ENCODE data around the gene BRMS1. TPM values are rescaled to one million over a fixed set of nuclear protein-coding genes. Genes with fewer than 3 reads are reported as not detected.

BRMS1 gene
- total RNA-seq, 1 experiment from 2014 or later, result 48.1 TPM

DNA sequence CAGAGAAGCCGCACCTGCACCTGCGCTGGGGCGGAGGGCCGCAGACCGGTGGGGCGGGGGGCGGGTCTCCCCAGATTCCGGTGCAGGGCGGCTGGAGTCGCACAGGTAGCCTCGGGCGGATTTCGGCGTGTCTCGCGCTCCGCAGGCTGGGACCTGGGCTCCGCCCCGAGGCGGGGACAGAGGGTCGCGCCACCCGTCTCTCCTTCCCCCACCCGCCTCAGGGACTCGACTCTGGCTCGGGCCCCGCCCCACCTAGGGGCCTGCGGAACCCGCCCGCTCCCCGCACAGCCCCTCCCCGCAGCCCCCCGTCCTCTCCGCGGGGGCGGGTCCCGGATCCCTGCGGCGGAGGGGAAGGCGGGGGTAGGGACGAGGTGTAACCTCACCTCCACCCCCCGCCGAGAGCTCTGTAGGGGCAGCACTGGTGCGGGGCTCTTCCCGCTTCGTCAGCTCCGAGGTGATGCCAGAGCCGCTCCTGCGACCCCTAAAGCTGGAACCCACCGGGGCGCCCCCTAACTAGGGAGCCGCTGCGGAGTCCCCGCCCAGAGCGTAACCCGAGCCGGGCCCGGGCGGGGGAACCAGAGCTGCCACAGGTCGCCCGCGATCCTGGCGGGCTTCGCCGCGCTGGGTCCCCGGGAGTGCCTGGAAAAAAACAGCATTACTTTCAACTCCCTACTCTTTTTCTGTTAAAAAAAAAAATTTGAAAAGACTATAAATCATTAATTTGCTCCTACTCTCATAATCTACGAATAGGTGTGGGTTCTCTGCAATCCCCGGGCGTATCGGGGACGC lies 26.9 kb upstream of the BRMS1 start, which contains the start of gene SLC29A2:
Gene SLC29A2, minus strand, starts transcription at position 134 of the 789 bp plus-strand sequence. CDS start 169 bp downstream, outside the sequence.
- Mint-ChIP-seq H3K4me1 (ENCODE audit: low read depth, unreplicated experiment) (peaks cover 12% of the 10 kb centered on the region), H3K4me3 (ENCODE audit: low read depth, unreplicated experiment) (peak within 1 kb of the TSS; percentile 67), H3K27me3 (ENCODE audit: unreplicated experiment) (no peaks in the 10 kb centered on the region), H3K27ac (ENCODE audit: unreplicated experiment) (peak within 1 kb of the TSS; percentile 64), H3K36me3 (ENCODE audit: insufficient read depth, unreplicated experiment) (peaks cover 44% of the 10 kb centered on the region), H3K9me3 (ENCODE audit: low read depth, unreplicated experiment) (no peaks in the 10 kb centered on the region)
- TF ChIP-seq, protein P1, sequence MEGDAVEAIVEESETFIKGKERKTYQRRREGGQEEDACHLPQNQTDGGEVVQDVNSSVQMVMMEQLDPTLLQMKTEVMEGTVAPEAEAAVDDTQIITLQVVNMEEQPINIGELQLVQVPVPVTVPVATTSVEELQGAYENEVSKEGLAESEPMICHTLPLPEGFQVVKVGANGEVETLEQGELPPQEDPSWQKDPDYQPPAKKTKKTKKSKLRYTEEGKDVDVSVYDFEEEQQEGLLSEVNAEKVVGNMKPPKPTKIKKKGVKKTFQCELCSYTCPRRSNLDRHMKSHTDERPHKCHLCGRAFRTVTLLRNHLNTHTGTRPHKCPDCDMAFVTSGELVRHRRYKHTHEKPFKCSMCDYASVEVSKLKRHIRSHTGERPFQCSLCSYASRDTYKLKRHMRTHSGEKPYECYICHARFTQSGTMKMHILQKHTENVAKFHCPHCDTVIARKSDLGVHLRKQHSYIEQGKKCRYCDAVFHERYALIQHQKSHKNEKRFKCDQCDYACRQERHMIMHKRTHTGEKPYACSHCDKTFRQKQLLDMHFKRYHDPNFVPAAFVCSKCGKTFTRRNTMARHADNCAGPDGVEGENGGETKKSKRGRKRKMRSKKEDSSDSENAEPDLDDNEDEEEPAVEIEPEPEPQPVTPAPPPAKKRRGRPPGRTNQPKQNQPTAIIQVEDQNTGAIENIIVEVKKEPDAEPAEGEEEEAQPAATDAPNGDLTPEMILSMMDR (IDR thresholded peaks at IDR 0.05; ENCODE audit: unreplicated experiment), result no peak
- peak; percentile 98 for DNase-seq
- CTCF ChIA-PET, result interaction anchor here (0.5 to 1.3 kb wide), 9 partner anchors 12 to 285 kb away, joined by 3 to 7 read pairs (median 4); no protein-coding TSS in a partner anchor
- intact Hi-C loops (cut with micrococcal nuclease; ENCODE audit: unreplicated experiment), result no loop called here
- TSS peak; percentile 65 for BruUV-seq (replicated peaks)

DNA sequence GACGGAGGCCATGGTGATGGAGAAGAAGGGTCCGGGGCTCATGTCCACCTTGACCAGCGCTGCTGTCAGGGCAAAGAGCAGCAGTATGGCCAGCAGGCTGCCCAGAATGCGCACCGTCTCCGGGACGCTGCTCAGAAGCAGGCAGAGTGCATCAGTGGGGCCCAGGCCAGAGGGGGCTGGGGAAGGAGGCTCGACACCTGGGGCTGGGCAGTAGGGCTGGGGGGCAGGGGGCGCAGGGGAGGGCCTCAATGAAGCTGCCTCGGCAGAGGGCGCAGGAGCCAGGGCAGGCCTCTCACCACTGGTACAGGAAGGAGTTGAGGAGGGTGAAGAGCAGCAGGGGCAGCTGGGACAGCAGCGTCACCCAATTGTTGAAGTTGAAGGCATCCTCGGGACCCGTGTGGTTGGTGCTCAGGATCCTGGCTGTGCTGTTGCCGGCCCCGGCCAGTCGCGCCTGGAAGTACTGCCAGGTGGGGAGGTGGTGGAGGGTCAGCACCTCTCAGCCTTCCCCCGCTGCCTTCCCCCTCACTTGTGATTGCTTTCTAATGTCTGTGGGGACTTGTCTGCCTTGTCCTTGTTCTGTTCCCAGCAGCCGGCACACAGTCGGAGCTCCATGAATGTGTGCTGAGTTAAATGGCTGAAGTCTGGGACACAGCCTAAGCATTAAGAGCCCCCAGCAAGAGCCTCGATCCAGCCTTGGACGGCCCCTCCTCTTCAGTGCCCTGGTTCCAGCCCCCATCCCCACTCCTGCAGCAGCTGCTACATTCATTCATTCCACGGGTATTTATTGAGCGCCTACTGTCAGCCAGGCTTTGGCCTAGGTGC lies 24.4 kb upstream of the BRMS1 start:
- Mint-ChIP-seq H3K36me3 (ENCODE audit: insufficient read depth, unreplicated experiment) (peaks cover 62% of the 10 kb centered on the region), H3K4me3 (ENCODE audit: low read depth, unreplicated experiment) (peak overlapping the region; percentile 67), H3K27ac (ENCODE audit: unreplicated experiment) (peak overlapping the region; percentile 55), H3K27me3 (ENCODE audit: unreplicated experiment) (no peaks in the 10 kb centered on the region), H3K9me3 (ENCODE audit: low read depth, unreplicated experiment) (no peaks in the 10 kb centered on the region), H3K4me1 (ENCODE audit: low read depth, unreplicated experiment) (peaks cover 12% of the 10 kb centered on the region)
- CTCF ChIA-PET, result no interaction called here
- DNase-seq, result no peak
- intact Hi-C loops (cut with micrococcal nuclease; ENCODE audit: unreplicated experiment), result no loop called here
- no TSS peak for BruUV-seq (replicated peaks)
- TF ChIP-seq, protein P1 (IDR thresholded peaks at IDR 0.05; ENCODE audit: unreplicated experiment), result no peak

DNA sequence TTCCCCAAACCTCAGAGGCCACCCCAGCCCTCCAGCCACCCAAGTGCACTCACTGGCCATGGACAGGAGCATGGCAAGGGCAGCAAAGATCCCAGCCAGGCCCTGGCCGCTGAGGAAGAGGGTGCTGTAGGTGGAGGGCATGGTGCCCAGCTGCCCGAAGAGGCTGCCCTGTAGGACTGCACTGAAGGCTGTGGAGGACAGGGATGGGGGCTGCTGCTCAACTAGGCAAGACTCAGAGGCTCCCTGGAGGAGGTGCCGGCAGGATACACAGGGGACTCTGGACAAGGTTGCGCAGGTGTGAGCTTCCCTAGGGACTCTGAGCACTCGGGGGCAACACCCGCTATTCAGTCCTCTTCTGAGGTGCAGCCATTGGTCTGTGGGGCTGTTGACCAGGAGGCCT lies 23.6 kb upstream of the BRMS1 start:
- H3K27ac Mint-ChIP-seq (ENCODE audit: unreplicated experiment), result peak overlapping the region; percentile 35
- peaks cover 70% of the 10 kb centered on the region for H3K36me3 Mint-ChIP-seq (ENCODE audit: insufficient read depth, unreplicated experiment)

More for the DNA sequence above, 23.6 kb upstream of the BRMS1 start:
- intact Hi-C loops (cut with micrococcal nuclease; ENCODE audit: unreplicated experiment), result no loop called here
- Mint-ChIP-seq H3K4me3 (ENCODE audit: low read depth, unreplicated experiment) (no peak overlapping the region), H3K27me3 (ENCODE audit: unreplicated experiment) (no peaks in the 10 kb centered on the region), H3K9me3 (ENCODE audit: low read depth, unreplicated experiment) (no peaks in the 10 kb centered on the region), H3K4me1 (ENCODE audit: low read depth, unreplicated experiment) (peaks cover 12% of the 10 kb centered on the region)
- TF ChIP-seq, protein P1 (IDR thresholded peaks at IDR 0.05; ENCODE audit: unreplicated experiment), result no peak
- no peak for DNase-seq
- BruUV-seq (replicated peaks), result no TSS peak
- CTCF ChIA-PET, result no interaction called here

All from Calu3 (cell line).